Endodermal cell (in vitro differentiated cells): ENCODE measurements around the gene TMEM123. TPM values are rescaled to one million over a fixed set of nuclear protein-coding genes. Genes with fewer than 3 reads are reported as not detected.

Source experiments
- DNase-seq: peaks from one replicate; pipeline ENCODE4 v3.0.0-alpha.2; 2017
- H3K27ac ChIP-seq: 2 replicates; pipeline ENCODE4 v1.5.1; 2013; ENCODE audit warnings: mild to moderate bottlenecking, low read depth, low read length, moderate library complexity
- H3K27me3 ChIP-seq: 2 replicates; pipeline ENCODE4 v1.6.1; 2013; ENCODE audit warnings: mild to moderate bottlenecking, low read length, moderate library complexity; ENCODE audit not compliant: insufficient read depth, control insufficient read depth, poor library complexity, severe bottlenecking
- H3K36me3 ChIP-seq: 2 replicates; pipeline ENCODE4 v1.7.0; 2013; ENCODE audit warnings: mild to moderate bottlenecking, low read length, moderate library complexity; ENCODE audit not compliant: control insufficient read depth, insufficient read depth
- H3K4me1 ChIP-seq: one replicate; pipeline ENCODE4 v1.7.0; 2013; ENCODE audit warnings: low read length; ENCODE audit not compliant: control insufficient read depth, insufficient read depth
- H3K4me3 ChIP-seq: 2 replicates; pipeline ENCODE4 v1.5.1; 2013; ENCODE audit warnings: mild to moderate bottlenecking, low read length, moderate library complexity
- H3K9ac ChIP-seq: 2 replicates; pipeline ENCODE4 v1.6.1; 2013; ENCODE audit warnings: mild to moderate bottlenecking, low read length, moderate library complexity; ENCODE audit not compliant: poor library complexity, severe bottlenecking; ENCODE audit errors: extremely low read depth
- H3K9me3 ChIP-seq: 2 replicates; pipeline ENCODE4 v1.6.1; 2013; ENCODE audit warnings: mild to moderate bottlenecking, low read length, moderate library complexity; ENCODE audit not compliant: control insufficient read depth
- H3K27ac Mint-ChIP-seq: 2 replicates; pipeline ENCODE4 v1.8.0; 2020; ENCODE audit warnings: mixed read lengths
- H3K27me3 Mint-ChIP-seq: 2 replicates; pipeline ENCODE4 v1.8.0; 2021; ENCODE audit warnings: mild to moderate bottlenecking, mixed read lengths; ENCODE audit not compliant: insufficient read depth
- H3K36me3 Mint-ChIP-seq: 2 replicates; pipeline ENCODE4 v1.8.0; 2020; ENCODE audit warnings: low read depth, mixed read lengths
- H3K4me1 Mint-ChIP-seq: 2 replicates; pipeline ENCODE4 v1.8.0; 2020; ENCODE audit warnings: mixed read lengths
- H3K4me3 Mint-ChIP-seq: 2 replicates; pipeline ENCODE4 v1.8.0; 2020; ENCODE audit warnings: mild to moderate bottlenecking, moderate library complexity, mixed read lengths
- H3K9me3 Mint-ChIP-seq: 2 replicates; pipeline ENCODE4 v1.8.0; 2020; ENCODE audit warnings: mild to moderate bottlenecking, mixed read lengths
- WGBS, 2 experiments: methylation state at CpG; one replicate each; pipeline versions ENCODE4 v1.1.5 to v1.1.7; 2013; ENCODE audit warnings: missing lambda C conversion rate in 2 of 2, mixed read lengths in 1 of 2; ENCODE audit not compliant: insufficient coverage in 1 of 2, insufficient read length in 1 of 2; 5-methylcytosine and 5-hydroxymethylcytosine counted together
- total RNA-seq, 2 donors: library from RNA; stranded (reverse); fragmentation: NEBNext Ultra II Directional in 1 of 2; extraction: Animal tissue kit (Norgen Biotek cat#: 25700) in 1 of 2; gene quantifications; 2 replicates in 1 of 2; 3 replicates in 1 of 2; pipeline ENCODE4 v1.2.1, GENCODE V29; 2021
- TF ChIP-seq, protein P1 (sequence below): fragments of 200-600 bp; sonication (generic); conservative IDR thresholded peaks from 2 replicates; pipeline ENCODE4 v1.5.0; 2021; ENCODE audit warnings: antibody characterized with exemption, mild to moderate bottlenecking

Gene TMEM123
- total RNA-seq, 2 donors from 2014 or later, result 216 to 256 TPM

- Mint-ChIP-seq H3K9me3 (no peaks in the 10 kb centered on the region), H3K27me3 (no peaks in the 10 kb centered on the region), H3K4me3 (no peak overlapping the region), H3K27ac (no peak overlapping the region), H3K4me1 (peaks cover 6% of the 10 kb centered on the region), H3K36me3 (no peaks in the 10 kb centered on the region)
- TF ChIP-seq, protein P1, sequence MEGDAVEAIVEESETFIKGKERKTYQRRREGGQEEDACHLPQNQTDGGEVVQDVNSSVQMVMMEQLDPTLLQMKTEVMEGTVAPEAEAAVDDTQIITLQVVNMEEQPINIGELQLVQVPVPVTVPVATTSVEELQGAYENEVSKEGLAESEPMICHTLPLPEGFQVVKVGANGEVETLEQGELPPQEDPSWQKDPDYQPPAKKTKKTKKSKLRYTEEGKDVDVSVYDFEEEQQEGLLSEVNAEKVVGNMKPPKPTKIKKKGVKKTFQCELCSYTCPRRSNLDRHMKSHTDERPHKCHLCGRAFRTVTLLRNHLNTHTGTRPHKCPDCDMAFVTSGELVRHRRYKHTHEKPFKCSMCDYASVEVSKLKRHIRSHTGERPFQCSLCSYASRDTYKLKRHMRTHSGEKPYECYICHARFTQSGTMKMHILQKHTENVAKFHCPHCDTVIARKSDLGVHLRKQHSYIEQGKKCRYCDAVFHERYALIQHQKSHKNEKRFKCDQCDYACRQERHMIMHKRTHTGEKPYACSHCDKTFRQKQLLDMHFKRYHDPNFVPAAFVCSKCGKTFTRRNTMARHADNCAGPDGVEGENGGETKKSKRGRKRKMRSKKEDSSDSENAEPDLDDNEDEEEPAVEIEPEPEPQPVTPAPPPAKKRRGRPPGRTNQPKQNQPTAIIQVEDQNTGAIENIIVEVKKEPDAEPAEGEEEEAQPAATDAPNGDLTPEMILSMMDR, result no peak
- Histone ChIP-seq H3K4me1 (peaks cover 4% of the 10 kb centered on the region), H3K4me3 (no peak overlapping the region), H3K27me3 (no peaks in the 10 kb centered on the region), H3K36me3 (no peaks in the 10 kb centered on the region), H3K9ac (no peak overlapping the region), H3K27ac (no peak overlapping the region), H3K9me3 (no peaks in the 10 kb centered on the region)
- 88 to 97% methylated on average over 2 to 3 of the region's 3 CpGs for WGBS, 2 experiments
- DNase-seq, result no peak
Observed at GRCh38 chr11:102499151-102499550, 46.6 kb upstream of the TMEM123 start.

DNA sequence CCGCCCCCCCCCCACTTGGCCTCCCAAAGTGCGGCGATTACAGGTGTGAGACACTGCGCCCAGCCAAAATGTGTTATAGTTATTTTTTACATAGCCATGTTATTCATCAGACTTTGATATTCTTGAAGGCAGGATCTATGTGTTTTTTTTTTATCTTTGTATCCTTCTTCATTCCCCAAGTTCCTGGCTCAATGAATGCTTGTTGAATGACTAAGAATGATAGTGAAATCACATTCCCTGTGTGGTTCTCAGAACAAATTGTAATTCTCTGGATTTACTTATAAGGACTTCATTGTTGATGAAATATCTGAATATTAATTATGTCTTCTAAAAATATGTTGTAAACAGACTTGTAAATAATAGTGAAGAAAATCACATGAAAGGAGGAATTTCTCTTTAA lies 44.5 kb upstream of the TMEM123 start:
- Mint-ChIP-seq H3K9me3 (no peaks in the 10 kb centered on the region), H3K36me3 (no peaks in the 10 kb centered on the region), H3K27ac (no peak overlapping the region), H3K27me3 (no peaks in the 10 kb centered on the region), H3K4me1 (peaks cover 6% of the 10 kb centered on the region), H3K4me3 (no peak overlapping the region)
- Histone ChIP-seq H3K27me3 (no peaks in the 10 kb centered on the region), H3K9ac (no peak overlapping the region), H3K4me1 (peaks cover 4% of the 10 kb centered on the region), H3K4me3 (no peak overlapping the region), H3K36me3 (no peaks in the 10 kb centered on the region), H3K9me3 (no peaks in the 10 kb centered on the region), H3K27ac (no peak overlapping the region)
- WGBS, 2 experiments, result no CpG with 5 or more reads among the region's 4 CpGs
- DNase-seq, result no peak
- TF ChIP-seq, protein P1, result no peak

GRCh38 chr11:102495161-102496042 lies 42.8 kb upstream of the TMEM123 start:
- no peak overlapping the region for H3K4me3 Mint-ChIP-seq
- no peak overlapping the region for H3K9ac ChIP-seq

More at GRCh38 chr11:102495161-102496042, 42.8 kb upstream of the TMEM123 start:
- H3K27ac Mint-ChIP-seq, result no peak overlapping the region
- Histone ChIP-seq H3K4me1 (peaks cover 4% of the 10 kb centered on the region), H3K4me3 (no peak overlapping the region), H3K36me3 (no peaks in the 10 kb centered on the region), H3K27me3 (no peaks in the 10 kb centered on the region), H3K9me3 (no peaks in the 10 kb centered on the region), H3K27ac (no peak overlapping the region)
- H3K4me1 Mint-ChIP-seq, result peaks cover 6% of the 10 kb centered on the region
- TF ChIP-seq, protein P1, result peak; percentile 88
- H3K9me3 Mint-ChIP-seq, result no peaks in the 10 kb centered on the region
- H3K27me3 Mint-ChIP-seq, result no peaks in the 10 kb centered on the region
- 50 to 52% methylated on average over 9 to 12 of the region's 12 CpGs for WGBS, 2 experiments
- no peaks in the 10 kb centered on the region for H3K36me3 Mint-ChIP-seq
- DNase-seq, result peak; percentile 79
